NCI-H146 treated with DMSO at 0.1 percent for 48 hours (cell line): Measurements from ENCODE around the gene LPP.
"Not testable (repeated sequence)": the region's sequence is repeated elsewhere in the genome, so short reads cannot be mapped to it uniquely, and the experiment has no call there.

Experiments used
- DNase-seq: peaks from one replicate; lab custom pipeline; 2025; ENCODE audit not compliant: unreplicated experiment; lab: John Stamatoyannopoulos, UW

Gene LPP

DNA sequence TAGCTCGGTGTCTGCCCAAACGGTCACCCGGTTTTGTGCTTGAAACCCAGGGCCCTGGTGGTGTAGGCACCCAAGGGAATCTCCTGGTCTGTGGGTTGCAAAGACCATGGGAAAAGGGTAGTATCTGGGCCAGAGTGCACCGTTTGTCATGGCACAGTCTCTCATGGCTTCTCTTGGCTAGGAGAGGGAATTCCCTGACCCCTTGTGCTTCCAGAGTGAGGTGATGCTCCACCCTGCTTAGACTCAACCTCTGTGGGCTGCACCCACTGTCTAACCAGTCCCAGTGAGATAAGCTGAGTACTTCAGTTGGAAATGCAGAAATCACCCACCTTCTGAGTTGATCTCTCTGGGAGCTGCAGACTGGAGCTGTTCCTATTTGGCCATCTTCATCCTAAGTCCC, 274.0 kb downstream of the LPP start:
- DNase-seq = not testable (repeated sequence)

DNA sequence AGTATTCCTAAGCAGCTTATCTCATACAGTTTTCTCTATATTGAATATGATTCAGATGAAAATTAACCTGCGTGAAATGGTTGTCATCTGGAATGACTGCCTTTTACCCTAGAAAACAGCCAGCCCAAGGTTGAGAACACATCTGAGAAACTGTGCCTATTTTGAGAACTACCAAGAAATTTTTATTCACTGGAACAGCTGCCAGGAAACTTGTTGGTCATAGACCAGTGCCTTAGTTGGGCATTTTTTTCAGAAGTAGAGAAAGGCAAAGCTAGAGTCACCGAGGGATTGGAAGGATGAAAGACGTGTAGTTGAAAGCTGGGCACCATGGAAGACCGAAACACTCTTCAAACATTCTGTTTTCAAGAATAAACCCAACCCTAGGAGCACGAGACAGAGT, 277.1 kb downstream of the LPP start:
- no peak for DNase-seq

DNA sequence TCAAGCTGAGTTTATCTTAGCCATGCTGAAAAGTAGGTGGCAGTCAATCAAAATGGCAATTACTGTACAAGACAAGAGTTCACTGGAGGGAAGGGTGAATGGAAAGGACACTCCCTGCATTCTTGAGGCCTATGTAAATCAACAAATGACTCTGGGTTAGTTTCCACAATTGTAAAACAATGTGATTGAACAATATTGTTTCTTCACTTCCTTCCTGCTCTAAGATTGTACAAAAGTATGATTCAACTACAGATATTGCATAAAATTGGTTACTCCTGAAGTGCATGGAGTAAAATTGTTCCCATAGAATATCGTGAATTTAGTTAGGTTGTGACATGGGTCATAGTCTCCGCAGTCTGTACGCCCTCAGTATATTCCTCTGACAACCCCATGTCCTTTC, 277.6 kb downstream of the LPP start:
- DNase-seq = no peak

DNA sequence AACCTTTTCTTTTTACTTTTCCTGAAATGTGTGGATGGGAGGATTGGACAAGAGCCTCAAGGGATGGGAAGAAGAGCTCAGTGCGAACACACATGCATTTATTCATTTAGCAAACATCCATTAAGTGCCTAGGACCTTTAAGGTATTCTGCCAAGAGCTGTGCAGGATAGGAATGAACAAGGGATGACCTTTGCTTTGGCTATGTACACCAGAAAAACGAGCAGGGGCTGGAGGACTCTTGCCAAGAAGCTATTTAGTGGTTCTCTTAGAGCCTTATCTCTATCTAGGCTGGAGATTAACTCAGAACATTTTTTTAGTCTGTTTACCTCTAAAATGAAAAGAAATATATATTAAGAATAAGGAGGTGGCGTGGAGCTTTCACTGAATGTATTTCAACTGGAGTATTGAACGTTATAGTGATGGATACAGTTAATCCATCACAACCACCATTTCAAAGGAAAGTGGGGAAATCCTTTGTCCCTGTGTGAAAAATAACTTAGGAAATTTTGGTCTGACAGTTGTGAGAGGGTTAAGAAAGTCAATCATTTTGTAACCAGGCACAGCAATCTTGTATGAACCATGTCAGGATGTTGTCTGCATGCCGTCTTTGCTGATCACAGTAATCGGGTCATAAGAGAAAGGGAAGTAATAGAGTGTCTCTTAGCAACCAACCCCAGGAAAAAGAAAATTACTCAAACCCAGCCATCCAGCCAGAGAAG, 279.0 kb downstream of the LPP start:
- DNase-seq = no peak

DNA sequence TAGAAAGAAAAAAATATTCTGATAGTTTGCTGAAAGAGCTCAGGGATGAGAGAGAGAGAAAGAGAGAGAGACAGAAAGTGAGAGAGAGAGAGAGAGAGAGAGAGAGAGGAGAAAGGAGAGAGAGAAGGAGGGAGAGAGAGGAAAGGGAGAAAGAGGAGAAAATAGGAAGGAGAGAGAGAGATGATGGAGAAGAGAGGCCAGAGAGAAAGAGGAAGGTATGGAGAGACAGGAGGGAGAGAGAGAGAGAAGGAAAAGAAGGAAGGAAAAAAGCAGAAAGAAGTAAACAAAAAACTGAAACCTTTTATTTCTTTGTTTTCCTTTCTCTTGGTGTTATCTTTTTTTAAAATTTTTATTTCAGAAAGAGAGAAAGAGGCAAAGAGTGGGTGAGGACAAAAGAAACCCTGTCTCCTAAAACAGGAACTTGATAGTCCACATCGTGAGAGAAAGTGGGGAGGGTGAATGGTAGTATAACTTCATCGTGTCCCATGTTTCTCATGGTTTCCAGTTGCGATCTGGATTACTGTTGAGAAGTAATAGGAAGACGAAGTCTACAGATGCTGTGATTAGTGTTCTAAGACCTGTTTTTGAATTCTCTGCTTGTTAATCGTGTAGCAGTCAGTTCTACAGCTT, 279.7 kb downstream of the LPP start:
- DNase-seq = no peak

DNA sequence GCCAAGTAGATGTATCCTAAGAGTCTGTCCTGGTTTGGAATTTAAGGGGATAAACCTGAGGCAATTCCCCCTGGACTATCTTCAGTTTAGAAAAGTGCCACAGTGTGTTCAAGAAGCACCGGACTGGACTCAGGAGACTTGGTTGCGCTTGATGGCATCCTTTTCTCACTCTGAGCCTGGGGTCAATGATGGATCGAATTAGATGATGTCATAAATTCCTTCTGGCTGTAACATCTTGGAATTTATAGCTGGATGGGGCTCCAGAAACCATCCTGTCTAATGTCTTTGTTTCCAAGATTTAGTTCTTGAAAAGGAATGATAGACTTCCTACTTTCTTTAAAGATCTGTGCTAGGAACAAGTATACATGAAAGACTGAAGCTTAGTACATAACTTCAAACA, 280.6 kb downstream of the LPP start:
- no peak for DNase-seq

DNA sequence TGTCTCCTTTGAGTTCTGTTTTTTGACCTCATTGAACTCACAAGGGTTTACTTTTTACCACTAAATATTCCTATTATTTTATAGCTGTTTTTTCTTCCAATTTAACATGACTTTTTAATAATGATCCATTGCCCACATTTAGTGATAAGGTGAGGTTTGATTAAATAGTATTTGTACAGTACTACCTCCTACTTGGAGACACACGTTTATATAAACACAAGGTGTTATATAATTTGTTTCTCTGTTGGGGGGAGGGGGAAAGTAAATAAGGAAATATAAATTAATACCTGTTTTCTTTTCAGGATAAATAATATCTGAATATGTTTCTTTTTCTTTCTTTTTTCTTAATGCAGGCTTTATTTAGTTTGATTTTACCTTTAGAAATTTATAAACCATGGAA, 281.3 kb downstream of the LPP start:
- DNase-seq = no peak

DNA sequence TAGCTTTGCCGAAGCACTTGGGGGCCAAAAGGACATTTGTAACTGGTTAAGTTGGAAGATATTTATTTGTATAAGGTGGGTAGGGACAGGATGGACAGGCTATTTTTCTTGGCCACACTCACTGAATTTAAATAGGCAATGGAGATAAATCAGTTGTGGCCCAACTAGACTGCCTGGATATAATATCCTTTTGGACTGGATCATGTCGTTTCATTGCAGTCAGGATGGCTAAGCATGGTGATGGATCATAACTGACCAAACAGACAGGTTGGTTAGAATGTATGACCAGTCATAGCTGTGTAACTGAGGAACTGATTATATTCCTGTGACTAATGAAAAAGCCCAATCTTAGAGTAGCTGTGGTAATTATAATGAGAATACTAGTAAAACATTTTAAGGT, 284.0 kb downstream of the LPP start:
- DNase-seq = no peak

DNA sequence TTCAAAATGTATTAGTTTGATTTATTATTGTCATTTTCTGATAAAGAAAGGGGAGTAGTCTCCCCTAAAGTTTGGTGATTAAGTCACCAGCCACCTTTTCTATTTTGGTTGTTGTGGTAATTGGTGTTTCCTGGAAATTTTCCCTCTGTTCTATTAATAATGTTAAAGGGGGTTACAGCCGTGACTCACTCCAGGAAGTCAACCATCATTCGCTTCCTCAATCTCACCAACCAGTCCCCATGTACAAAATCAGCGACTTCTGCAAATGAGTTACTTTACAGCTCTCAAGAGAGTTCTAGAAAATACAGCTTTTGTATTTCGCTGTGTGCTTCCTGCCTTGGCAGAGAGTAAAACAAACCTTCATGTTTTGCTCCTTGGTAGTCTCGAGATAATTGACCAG, 285.1 kb downstream of the LPP start:
- no peak for DNase-seq

DNA sequence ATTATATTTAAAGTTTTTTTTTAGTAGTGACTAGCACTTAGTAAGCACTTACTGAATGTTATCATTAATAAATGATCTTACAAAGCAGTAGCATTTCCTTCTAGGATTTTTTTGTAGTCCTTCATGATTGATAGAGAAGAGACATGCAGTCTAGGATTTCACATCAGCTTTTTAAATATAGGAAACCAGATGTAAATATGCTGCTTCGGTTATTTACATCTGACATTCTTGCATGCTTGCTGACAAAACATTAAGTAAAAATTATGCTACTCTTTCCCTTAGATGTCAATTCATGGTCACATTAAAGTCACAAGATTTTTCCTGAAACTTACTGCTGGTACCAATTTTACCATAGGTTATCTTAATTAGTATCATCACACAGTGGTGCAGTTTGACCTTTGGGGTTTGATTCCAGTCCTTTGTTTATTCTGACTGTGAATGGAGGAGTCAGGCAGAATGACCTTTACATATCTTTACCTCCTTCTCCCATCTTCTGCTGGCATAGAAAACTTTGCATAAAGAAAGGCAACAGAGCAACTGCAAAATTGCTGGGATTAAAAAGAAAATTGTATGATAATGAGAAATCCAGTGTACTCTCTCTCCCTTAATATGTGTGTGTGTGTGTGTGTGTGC, 286.5 kb downstream of the LPP start:
- no peak for DNase-seq

DNA sequence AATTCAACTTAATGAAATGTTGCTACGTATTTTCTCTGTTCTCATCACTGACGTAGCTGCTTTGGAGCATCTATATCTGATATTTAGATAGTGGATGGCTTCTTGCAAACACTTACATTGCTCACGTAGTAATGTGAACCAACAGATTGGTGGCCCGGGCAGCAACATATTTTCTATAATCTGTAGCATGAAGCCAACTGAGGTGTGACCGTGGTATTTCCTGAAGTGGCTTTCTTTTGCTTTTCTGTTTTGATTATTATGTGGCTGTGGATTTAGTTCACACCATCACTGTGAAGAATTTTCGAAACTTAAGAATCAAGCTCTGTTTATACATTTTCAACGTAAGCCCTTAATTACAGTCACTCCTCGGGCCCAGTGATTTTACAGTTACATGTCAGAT, 288.5 kb downstream of the LPP start:
- no peak for DNase-seq

DNA sequence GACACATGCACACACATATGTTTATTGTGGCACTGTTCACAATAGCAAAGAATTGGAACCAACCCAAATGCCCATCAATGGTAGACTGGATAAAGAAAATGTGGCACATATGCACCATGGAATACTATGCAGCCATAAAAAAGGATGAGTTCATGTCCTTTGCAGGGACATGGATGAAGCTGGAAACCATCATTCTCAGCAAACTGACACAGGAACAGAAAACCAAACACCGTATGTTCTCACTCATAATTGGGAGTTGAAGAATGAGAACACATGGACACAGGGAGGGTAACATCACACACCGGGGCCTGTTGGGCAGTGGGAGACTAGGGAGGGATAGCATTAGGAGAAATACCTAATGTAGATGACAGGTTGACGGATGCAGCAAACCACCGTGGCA, 291.2 kb downstream of the LPP start:
- DNase-seq = not testable (repeated sequence)

DNA sequence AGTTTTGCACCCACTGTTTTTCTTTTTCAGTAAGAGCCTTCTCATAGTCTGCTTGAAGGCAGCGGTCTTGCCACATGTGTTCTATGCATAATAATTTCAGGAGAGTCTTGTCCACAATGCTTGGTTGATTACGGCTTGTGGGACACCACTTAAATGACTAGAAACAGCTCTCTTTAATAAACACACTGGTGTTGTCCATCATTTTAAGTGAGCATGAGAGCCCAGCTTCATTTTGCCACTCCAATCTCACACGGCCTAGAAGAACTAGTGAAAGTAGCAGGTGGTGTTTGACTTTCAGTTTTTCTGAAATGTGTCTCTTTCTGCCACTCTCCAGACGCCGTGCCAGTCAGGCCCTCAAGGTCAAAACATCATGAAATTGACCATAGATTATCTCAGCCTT, 292.1 kb downstream of the LPP start:
- no peak for DNase-seq

DNA sequence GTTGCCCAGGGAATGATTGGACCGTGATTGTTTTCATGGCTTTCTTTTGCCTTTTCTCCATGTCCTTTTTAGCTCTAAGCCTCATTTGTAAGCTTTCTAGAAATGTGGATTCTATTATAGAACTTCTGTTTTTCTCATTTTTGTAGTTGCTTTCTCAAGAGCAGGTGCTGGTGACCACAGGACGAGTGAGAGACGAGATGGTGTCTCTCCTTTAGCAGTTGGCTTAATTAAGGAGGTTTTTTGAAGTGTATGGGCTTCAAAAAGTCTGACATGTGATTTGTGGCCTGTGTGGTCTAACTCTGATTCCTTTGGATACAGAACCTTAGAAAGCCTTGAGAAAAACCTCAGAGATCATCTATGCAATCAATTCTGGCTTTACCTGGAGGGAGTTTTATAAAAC, 292.8 kb downstream of the LPP start:
- no peak for DNase-seq

DNA sequence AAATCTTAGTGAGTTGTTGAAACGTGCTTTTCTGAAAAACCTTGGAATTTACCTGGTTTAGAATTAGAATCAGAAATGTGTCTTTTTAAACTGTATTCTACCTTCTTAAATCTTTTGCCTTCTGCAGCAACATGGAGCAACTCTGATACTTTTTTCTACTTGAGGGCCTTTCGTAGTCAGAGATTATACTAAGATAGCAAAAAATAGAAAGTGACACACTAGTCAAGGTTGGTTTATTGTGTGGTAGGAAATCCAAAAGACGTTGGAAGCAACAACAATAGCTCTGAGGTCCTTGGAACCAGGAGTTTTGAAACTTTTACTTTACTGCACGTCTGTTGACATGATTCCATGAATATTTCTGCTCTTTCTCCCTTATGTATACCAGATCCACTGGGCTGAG, 294.9 kb downstream of the LPP start:
- no peak for DNase-seq

DNA sequence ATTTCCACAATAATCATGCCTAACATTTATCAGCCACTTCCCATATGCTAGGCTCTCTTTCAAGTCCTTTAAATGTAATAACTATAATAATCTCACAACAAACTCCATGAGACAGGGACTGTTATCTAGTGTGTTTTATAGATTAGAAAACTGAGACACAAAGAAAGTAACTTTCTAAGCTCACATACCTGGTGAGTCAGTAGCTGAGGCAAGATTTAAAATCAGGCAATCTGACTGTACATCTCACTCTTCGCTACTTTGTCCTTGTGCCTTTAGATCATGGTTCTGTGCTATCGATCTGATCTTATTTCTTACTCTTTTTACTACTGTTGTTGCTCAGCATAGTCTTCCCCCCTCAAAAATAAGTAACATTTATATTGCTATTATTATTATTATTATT, 295.5 kb downstream of the LPP start:
- no peak for DNase-seq

DNA sequence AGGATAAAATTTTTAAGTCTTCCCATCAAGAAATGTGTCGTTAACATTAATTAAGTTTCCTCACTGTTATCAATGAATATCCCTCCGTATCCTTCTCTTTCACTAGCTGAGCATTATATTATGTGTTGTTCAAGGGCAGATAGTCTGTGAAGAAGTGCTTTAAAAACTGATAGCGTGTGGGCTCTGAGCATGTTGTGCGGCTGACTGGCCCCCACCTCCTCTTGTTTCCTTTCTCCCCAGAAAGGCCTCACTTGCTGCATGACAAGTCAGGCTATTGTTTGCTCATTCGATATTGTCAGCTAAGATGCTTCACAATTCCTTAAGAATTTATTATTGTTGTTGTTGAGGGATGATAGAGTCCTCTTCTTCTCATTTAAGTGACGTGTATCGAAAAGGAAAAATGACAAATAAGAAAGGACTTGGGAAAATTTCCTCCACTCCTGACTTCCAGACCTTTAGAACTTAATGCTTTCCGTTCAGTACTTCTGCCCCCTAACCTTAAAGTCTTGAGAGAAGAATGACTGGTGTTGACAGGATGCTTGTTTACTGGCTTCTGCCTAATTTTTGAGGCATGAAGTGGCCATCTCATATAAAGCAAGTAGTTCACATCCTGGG, 298.3 kb downstream of the LPP start:
- DNase-seq = no peak

DNA sequence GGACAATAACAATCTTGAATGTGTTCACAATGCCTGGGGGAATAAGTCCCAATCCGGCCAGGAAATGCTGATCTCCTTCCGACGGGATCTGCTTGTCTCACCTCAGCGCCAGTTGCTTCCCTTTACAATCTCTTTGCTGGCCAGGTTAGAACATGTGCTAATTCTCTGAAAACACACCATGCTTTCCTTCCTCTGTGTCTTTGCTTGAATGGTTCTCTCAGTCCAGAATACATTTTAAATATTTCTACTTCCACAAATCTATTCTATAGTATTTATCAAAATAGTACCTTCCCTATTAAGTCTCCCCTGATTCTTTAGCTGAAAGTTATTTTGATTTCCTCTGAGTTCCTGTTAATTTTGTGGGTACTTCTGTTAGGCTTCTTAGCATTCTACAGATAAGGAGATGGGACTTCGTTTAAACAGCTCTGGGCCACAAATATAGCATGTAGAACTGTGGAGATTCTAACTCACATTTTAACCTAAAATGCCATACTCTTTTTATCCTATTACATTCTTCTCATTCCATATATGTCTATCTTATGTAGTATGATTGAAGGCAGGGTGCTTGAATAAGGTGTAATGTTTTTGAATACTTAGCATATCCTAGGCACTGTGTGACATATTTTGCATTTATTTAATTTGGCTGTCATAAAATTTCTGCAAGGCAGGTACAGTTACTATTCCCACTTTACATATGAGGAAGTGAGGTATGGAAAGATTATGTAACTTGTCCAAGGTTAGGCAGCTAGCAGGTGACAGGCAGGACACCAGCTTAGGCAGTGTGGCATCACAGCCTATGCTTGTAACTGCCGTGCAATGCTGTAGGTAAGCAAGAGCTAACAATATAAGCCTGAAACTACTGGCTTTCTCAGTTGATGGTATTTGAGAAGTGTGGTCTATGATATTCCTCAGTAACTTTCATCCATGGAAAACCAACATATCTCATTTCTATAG, 299.8 kb downstream of the LPP start:
- DNase-seq = no peak

DNA sequence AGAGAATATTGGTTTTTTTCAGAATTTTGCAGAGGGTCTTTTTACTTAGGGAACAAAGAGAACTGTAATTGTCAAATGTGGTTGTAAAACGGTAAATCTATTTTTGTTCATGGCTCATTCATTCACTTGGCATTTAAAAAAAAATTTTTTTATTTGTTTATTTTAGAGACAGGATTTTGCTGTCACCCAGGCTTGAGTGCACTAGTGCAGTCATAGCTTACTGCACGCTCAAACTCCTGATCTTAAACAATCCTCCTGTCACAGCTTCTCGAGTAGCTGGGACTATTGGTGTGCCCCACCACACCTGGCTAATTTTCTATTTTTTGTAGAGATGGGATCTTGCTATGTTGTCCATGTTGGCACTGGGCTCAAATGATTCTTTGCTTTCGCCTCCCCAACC, 301.8 kb downstream of the LPP start:
- no peak for DNase-seq

DNA sequence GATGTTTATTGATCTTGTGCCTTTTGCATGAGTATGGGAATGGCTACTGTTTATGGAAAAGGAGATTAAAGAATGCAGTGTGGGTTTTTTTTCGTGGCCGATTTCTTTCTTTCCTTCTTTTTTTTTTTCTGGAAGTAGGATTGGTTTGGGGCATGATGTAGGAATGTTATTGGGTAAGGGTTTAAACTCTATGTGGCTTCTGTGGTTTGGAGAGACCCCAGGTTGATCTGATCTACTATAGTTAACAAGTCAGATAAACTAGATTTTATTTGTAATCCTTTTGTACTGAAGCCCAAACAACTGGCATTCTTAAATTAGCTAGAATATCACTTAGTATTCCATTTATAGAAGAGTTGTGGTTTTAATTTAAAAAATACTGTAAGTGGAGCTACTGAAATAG, 304.8 kb downstream of the LPP start:
- DNase-seq = no peak

DNA sequence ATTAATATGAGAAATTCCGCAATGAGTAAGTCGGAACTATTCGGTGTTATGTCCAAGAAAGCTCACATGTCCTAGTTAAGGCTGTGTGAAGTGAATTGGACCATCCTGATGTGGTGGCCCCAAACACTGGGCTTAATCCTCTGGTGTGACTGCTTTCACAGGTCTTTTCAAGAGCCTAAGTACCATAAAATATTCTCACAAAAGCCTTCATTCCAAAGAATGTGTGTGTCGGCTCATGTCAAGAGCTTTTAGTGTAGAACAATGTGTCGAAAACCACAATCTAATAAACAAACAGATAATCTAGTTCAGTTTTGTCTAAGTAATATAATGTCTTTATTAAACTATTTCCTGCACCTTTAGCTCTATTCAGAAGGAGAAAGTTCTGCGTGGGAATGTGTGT, 311.4 kb downstream of the LPP start:
- no peak for DNase-seq
